Liver (tissue), 2 donors: Measurements from ENCODE around the gene SERPINA6.

Experiments
- FOXA1 ChIP-seq: IDR thresholded peaks from 2 replicates; pipeline ENCODE4 v1.6.1; 2016; ENCODE audit warnings: antibody characterized with exemption
- TF ChIP-seq, protein P1 (sequence below): fragments of 150-350 bp; IDR thresholded peaks from 2 replicates; pipeline ENCODE4 v1.5.1; 2017; ENCODE audit warnings: improper control_type of control experiment, low read depth, low read length; ENCODE audit not compliant: missing input control
- donor health status: healthy.

DNA sequence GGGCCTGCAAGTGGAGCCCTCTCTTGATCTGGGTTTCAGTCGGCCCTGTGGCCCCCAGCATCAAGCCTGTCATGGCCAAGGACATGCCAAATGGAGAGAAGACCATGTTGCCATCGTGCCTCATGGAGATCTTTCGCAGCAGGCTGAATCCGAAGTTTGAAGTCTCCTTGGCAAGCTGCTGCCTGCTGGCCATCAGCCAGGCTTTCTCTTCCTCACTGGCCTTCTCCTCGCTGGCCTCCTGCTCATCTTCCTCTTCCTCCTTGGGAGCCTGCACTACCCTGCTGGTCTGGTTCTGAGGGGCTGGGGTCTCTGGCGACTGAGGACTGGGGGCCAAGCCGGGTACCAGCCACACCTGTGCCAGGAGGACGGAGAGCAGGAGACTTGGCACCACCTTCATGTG is 32.9 kb downstream of the SERPINA6 start:
- TF ChIP-seq FOXA1: no peak
- TF ChIP-seq, protein P1, sequence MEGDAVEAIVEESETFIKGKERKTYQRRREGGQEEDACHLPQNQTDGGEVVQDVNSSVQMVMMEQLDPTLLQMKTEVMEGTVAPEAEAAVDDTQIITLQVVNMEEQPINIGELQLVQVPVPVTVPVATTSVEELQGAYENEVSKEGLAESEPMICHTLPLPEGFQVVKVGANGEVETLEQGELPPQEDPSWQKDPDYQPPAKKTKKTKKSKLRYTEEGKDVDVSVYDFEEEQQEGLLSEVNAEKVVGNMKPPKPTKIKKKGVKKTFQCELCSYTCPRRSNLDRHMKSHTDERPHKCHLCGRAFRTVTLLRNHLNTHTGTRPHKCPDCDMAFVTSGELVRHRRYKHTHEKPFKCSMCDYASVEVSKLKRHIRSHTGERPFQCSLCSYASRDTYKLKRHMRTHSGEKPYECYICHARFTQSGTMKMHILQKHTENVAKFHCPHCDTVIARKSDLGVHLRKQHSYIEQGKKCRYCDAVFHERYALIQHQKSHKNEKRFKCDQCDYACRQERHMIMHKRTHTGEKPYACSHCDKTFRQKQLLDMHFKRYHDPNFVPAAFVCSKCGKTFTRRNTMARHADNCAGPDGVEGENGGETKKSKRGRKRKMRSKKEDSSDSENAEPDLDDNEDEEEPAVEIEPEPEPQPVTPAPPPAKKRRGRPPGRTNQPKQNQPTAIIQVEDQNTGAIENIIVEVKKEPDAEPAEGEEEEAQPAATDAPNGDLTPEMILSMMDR: no peak
